ENCODE results near the gene NEO1. TPM values are rescaled to one million over a fixed set of nuclear protein-coding genes. Genes with fewer than 3 reads are reported as not detected.

NEO1 gene
- total and polyA plus RNA-seq, 9 of the 15 experiments (the other 6 are each of a cell fraction or from before 2014, with no cell fraction given), result 0.08 to 1.7 (median 0.48) TPM

DNA sequence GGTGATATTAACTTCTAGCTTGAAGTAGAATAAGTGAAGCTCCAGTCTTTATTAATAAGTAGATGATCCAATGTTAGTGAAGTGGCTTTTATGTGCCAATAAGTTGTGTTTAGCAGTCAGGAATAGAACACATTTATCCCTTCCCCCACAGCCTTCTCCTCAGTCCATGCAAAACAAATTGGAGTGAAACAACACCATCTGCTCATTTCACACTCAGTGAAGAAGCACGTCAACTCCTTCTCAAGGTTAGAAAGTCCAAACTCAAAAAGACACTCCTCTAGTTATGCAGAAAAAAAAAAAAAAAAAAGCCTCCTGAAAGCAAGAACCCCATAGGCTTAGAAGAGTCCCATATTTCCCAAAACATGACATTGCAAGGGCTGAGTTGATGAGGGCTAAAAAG, 18.0 kb upstream of the NEO1 start:
- in situ Hi-C loops (cut with MboI), result no loop called here
- CTCF ChIA-PET (ENCODE audit: low intra/inter-chr PET ratio), result no interaction called here
- Histone ChIP-seq H3K36me3 (ENCODE audit: control insufficient read depth, insufficient read depth, low read length) (no peaks in the 10 kb centered on the region), H3K4me2 (ENCODE audit: insufficient read depth, low read length) (no peak overlapping the region), H3K9me1 (ENCODE audit: control insufficient read depth, insufficient read depth, low read length) (no peaks in the 10 kb centered on the region), H3K79me2 (ENCODE audit: control insufficient read depth, insufficient read depth, low read length) (no peaks in the 10 kb centered on the region), H3K27me3 (ENCODE audit: control insufficient read depth in 2 of 2, insufficient read depth in 2 of 2, low read length in 2 of 2) (peaks cover 16 to 18% of the 10 kb centered on the region in 2 experiments), H3K27ac (ENCODE audit: extremely low read depth, low read depth, low read length) (no peak overlapping the region), H4K20me1 (replicated peaks; ENCODE audit: control insufficient read depth, insufficient read depth, low read length) (no peaks in the 10 kb centered on the region), H3K4me3 (no peak overlapping the region), H3K9me3 (replicated peaks; ENCODE audit: control insufficient read depth, insufficient read depth, low read depth, low read length) (no peaks in the 10 kb centered on the region), H3K9ac (ENCODE audit: insufficient read depth in 1 of 2, low read depth in 2 of 2, low read length in 2 of 2) (no peak overlapping the region), H2AFZ (ENCODE audit: low read depth, low read length) (no peak overlapping the region), H3K4me1 (replicated peaks in 1 of 2; ENCODE audit: control insufficient read depth in 2 of 2, insufficient read depth in 2 of 2, low read length in 2 of 2) (no peaks in the 10 kb centered on the region)
- ATAC-seq (no peak), FAIRE-seq (no peak), DNase-seq (ENCODE audit: extremely low read depth in 1 of 4, low spot score in 3 of 4) (no peak)
- WGBS (ENCODE audit: insufficient coverage, low coverage, missing lambda C conversion rate), result 0% methylated on average over 1 of the region's 1 CpG
- BruUV-seq (replicated peaks), result no TSS peak
- intact Hi-C loops (cut with micrococcal nuclease), result no loop called here
- POLR2A ChIA-PET, result interaction anchor here (0.8 kb wide), 1 partner anchor 435 kb away, joined by 4 read pairs; no protein-coding TSS in a partner anchor
- TF ChIP-seq DPF2 (IDR thresholded peaks at IDR 0.05) (no peak), XRCC5 (IDR thresholded peaks at IDR 0.05; ENCODE audit: low read depth, low read length) (no peak), KAT8 (IDR thresholded peaks at IDR 0.05; ENCODE audit: low read depth) (no peak), ZNF140 (CRISPR knock-in tag; IDR thresholded peaks at IDR 0.05) (no peak), NCOA4 (IDR thresholded peaks at IDR 0.05; ENCODE audit: partially characterized antibody) (no peak), ZNF609 (CRISPR knock-in tag; IDR thresholded peaks at IDR 0.05; ENCODE audit: borderline replicate concordance) (no peak), ZNF766 (CRISPR knock-in tag; conservative IDR thresholded peaks at IDR 0.05) (no peak)
- TF ChIP-seq, protein P1, sequence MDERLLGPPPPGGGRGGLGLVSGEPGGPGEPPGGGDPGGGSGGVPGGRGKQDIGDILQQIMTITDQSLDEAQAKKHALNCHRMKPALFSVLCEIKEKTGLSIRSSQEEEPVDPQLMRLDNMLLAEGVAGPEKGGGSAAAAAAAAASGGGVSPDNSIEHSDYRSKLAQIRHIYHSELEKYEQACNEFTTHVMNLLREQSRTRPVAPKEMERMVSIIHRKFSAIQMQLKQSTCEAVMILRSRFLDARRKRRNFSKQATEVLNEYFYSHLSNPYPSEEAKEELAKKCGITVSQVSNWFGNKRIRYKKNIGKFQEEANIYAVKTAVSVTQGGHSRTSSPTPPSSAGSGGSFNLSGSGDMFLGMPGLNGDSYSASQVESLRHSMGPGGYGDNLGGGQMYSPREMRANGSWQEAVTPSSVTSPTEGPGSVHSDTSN (CRISPR knock-in tag; IDR thresholded peaks at IDR 0.05; ENCODE audit: low read depth), result no peak
- TF ChIP-seq, protein P1 (tag; conservative IDR thresholded peaks at IDR 0.05; ENCODE audit: low read depth), result no peak
- TF ChIP-seq, protein P2, sequence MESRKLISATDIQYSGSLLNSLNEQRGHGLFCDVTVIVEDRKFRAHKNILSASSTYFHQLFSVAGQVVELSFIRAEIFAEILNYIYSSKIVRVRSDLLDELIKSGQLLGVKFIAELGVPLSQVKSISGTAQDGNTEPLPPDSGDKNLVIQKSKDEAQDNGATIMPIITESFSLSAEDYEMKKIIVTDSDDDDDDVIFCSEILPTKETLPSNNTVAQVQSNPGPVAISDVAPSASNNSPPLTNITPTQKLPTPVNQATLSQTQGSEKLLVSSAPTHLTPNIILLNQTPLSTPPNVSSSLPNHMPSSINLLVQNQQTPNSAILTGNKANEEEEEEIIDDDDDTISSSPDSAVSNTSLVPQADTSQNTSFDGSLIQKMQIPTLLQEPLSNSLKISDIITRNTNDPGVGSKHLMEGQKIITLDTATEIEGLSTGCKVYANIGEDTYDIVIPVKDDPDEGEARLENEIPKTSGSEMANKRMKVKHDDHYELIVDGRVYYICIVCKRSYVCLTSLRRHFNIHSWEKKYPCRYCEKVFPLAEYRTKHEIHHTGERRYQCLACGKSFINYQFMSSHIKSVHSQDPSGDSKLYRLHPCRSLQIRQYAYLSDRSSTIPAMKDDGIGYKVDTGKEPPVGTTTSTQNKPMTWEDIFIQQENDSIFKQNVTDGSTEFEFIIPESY (CRISPR knock-in tag; IDR thresholded peaks at IDR 0.05), result no peak
